SK-N-SH treated with all-trans-retinoic acid at 6 μM for 48 hours (cell line): Measurements from ENCODE around the gene GIMAP8.

Experiments
- ATAC-seq: fragments of 200-7000 bp; cut with Tn5 transposase; 3 replicates; pipeline ENCODE4 v1.9.1; 2020; ENCODE audit warnings: mild to moderate bottlenecking, moderate library complexity
- BACH2 ChIP-seq: fragments of 250-450 bp; sonication (Bioruptor Pico); IDR thresholded peaks from 2 replicates; pipeline ENCODE4 v1.9.0; 2021; ENCODE audit warnings: mild to moderate bottlenecking, borderline replicate concordance
- CSRNP3 ChIP-seq: fragments of 250-450 bp; sonication (Bioruptor Pico); IDR thresholded peaks from 2 replicates; pipeline ENCODE4 v1.5.1; 2021; ENCODE audit warnings: mild to moderate bottlenecking, moderate library complexity
- ESRRG ChIP-seq: fragments of 250-450 bp; sonication (Bioruptor Pico); IDR thresholded peaks from 2 replicates; pipeline ENCODE4 v1.6.1; 2021; ENCODE audit warnings: mild to moderate bottlenecking
- GLIS3 ChIP-seq: fragments of 250-450 bp; sonication (Bioruptor Pico); IDR thresholded peaks from 2 replicates; pipeline ENCODE4 v1.5.0; 2020; ENCODE audit warnings: mild to moderate bottlenecking, moderate library complexity
- ISL1 ChIP-seq: fragments of 250-450 bp; sonication (Bioruptor Pico); IDR thresholded peaks from 2 replicates; pipeline ENCODE4 v2.1.2; 2022; ENCODE audit warnings: mild to moderate bottlenecking, moderate library complexity
- OSR1 ChIP-seq: fragments of 250-450 bp; sonication (Bioruptor Pico); IDR thresholded peaks from 2 replicates; pipeline ENCODE4 v1.8.0; 2022; ENCODE audit warnings: moderate library complexity, mild to moderate bottlenecking, inconsistent platforms
- PATZ1 ChIP-seq: fragments of 250-450 bp; sonication (Bioruptor Pico); IDR thresholded peaks from 2 replicates; pipeline ENCODE4 v1.8.0; 2020; ENCODE audit warnings: mild to moderate bottlenecking, moderate library complexity, borderline replicate concordance
- POU6F1 ChIP-seq: fragments of 250-450 bp; sonication (Bioruptor Pico); IDR thresholded peaks from 2 replicates; pipeline ENCODE4 v1.8.0; 2021; ENCODE audit warnings: low read depth, mild to moderate bottlenecking, moderate library complexity, borderline replicate concordance
- PPARA ChIP-seq: fragments of 250-450 bp; sonication (Bioruptor Pico); IDR thresholded peaks from 2 replicates; pipeline ENCODE4 v1.5.0; 2020; ENCODE audit warnings: mild to moderate bottlenecking, borderline replicate concordance
- RARB ChIP-seq: fragments of 250-450 bp; sonication (Bioruptor Pico); IDR thresholded peaks from 2 replicates; pipeline ENCODE4 v1.8.0; 2021; ENCODE audit warnings: mild to moderate bottlenecking, moderate library complexity
- SNAI2 ChIP-seq: fragments of 250-450 bp; sonication (Bioruptor Pico); IDR thresholded peaks from 2 replicates; pipeline ENCODE4 v1.5.0; 2020; ENCODE audit warnings: mild to moderate bottlenecking, moderate library complexity
- TOX ChIP-seq: fragments of 250-450 bp; sonication (Bioruptor Pico); IDR thresholded peaks from 2 replicates; pipeline ENCODE4 v1.8.0; 2021; ENCODE audit warnings: mild to moderate bottlenecking, moderate library complexity, borderline replicate concordance
- TSHZ2 ChIP-seq: fragments of 250-450 bp; sonication (Bioruptor Pico); IDR thresholded peaks from 2 replicates; pipeline ENCODE4 v1.5.0; 2020; ENCODE audit warnings: mild to moderate bottlenecking, moderate library complexity
- ZC3H10 ChIP-seq: fragments of 250-450 bp; sonication (Bioruptor Pico); IDR thresholded peaks from 2 replicates; pipeline ENCODE4 v1.5.1; 2021; ENCODE audit warnings: mild to moderate bottlenecking, moderate library complexity
- ZFP30 ChIP-seq: fragments of 450-650 bp; formaldehyde crosslinking; IDR thresholded peaks from 2 replicates; pipeline ENCODE4 v1.5.0; 2022; ENCODE audit warnings: mild to moderate bottlenecking, moderate library complexity
- ZNF565 ChIP-seq: fragments of 450-650 bp; formaldehyde crosslinking; conservative IDR thresholded peaks from 2 replicates; pipeline ENCODE4 v1.5.0; 2020; ENCODE audit warnings: low read depth, mild to moderate bottlenecking, moderate library complexity
- ZNF70 ChIP-seq: fragments of 450-650 bp; formaldehyde crosslinking; IDR thresholded peaks from 2 replicates; pipeline ENCODE4 v1.5.0; 2020; ENCODE audit warnings: mild to moderate bottlenecking, moderate library complexity
- ZNF8 ChIP-seq: fragments of 450-650 bp; formaldehyde crosslinking; IDR thresholded peaks from 2 replicates; pipeline ENCODE4 v1.5.0; 2020; ENCODE audit warnings: mild to moderate bottlenecking, moderate library complexity

Gene GIMAP8

GRCh38 chr7:150432915-150433892 lies 17.2 kb upstream of the GIMAP8 start (continued):
- TF ChIP-seq TOX (CRISPR knock-in tag), result no peak
- no peak for TF ChIP-seq ZNF565
- TF ChIP-seq SNAI2 (CRISPR knock-in tag), result no peak

GRCh38 chr7:150434240-150434639 lies 16.2 kb upstream of the GIMAP8 start:
- TF ChIP-seq ZNF70 (CRISPR knock-in tag) (no peak), TSHZ2 (CRISPR knock-in tag) (no peak), RARB (CRISPR knock-in tag) (no peak), OSR1 (CRISPR knock-in tag) (no peak), BACH2 (CRISPR knock-in tag) (no peak), ZFP30 (CRISPR knock-in tag) (no peak), ZC3H10 (CRISPR knock-in tag) (no peak), POU6F1 (CRISPR knock-in tag) (no peak), CSRNP3 (CRISPR knock-in tag) (no peak), GLIS3 (no peak)
- no peak for ATAC-seq

- no peak for ATAC-seq
- TF ChIP-seq PPARA (CRISPR knock-in tag) (no peak), ZNF565 (no peak)
- TF ChIP-seq, all 23 proteins: peak for 0
These were observed 15.4 kb upstream of the GIMAP8 start for GRCh38 chr7:150435047-150435389.

- TF ChIP-seq ISL1 (CRISPR knock-in tag) (no peak), ESRRG (CRISPR knock-in tag) (no peak), RARB (CRISPR knock-in tag) (no peak), ZNF8 (CRISPR knock-in tag) (no peak), CSRNP3 (CRISPR knock-in tag) (no peak), ZNF70 (CRISPR knock-in tag) (no peak), SNAI2 (CRISPR knock-in tag) (no peak), POU6F1 (CRISPR knock-in tag) (no peak), PATZ1 (CRISPR knock-in tag) (no peak)
- ATAC-seq, result no peak
These were observed 14.9 kb upstream of the GIMAP8 start for GRCh38 chr7:150435390-150436073.
